NCI-H2171 (cell line): ENCODE results near the gene OR2A42.
"Not testable (repeated sequence)": the region's sequence is repeated elsewhere in the genome, so short reads cannot be mapped to it uniquely, and the experiment has no call there.

Experiments used
- DNase-seq: peaks from one replicate; lab custom pipeline; 2025; lab: John Stamatoyannopoulos, UW

OR2A42 gene

GRCh38 chr7:144220531-144220930, 18.9 kb downstream of the OR2A42 start:
- not testable (repeated sequence) for DNase-seq

GRCh38 chr7:144219149-144219548, 20.3 kb downstream of the OR2A42 start:
- not testable (repeated sequence) for DNase-seq

- not testable (repeated sequence) for DNase-seq
These were observed 20.8 kb downstream of the OR2A42 start for GRCh38 chr7:144218581-144218980.

- DNase-seq = not testable (repeated sequence)
These were observed 22.2 kb downstream of the OR2A42 start for GRCh38 chr7:144217200-144217599.

GRCh38 chr7:144205306-144205705, 34.1 kb downstream of the OR2A42 start:
- not testable (repeated sequence) for DNase-seq

GRCh38 chr7:144203086-144203485, 36.3 kb downstream of the OR2A42 start:
- not testable (repeated sequence) for DNase-seq

GRCh38 chr7:144201978-144202377, 37.4 kb downstream of the OR2A42 start:
- not testable (repeated sequence) for DNase-seq

- not testable (repeated sequence) for DNase-seq
These were observed 40.5 kb downstream of the OR2A42 start for GRCh38 chr7:144198934-144199333.

- DNase-seq = not testable (repeated sequence)
These were observed 44.1 kb downstream of the OR2A42 start, which contains the start of gene ARHGEF35 for GRCh38 chr7:144195212-144195872. Gene ARHGEF35 (minus strand): TSS chr7:144195833. CDS start chr7:144188383, 7,450 bp downstream.

- DNase-seq = not testable (repeated sequence)
These were observed 45.0 kb downstream of the OR2A42 start for GRCh38 chr7:144194453-144194852.

- not testable (repeated sequence) for DNase-seq
These were observed 45.6 kb downstream of the OR2A42 start for GRCh38 chr7:144193782-144194181.

- not testable (repeated sequence) for DNase-seq
These were observed 50.7 kb downstream of the OR2A42 start for GRCh38 chr7:144188578-144189171.

- DNase-seq = not testable (repeated sequence)
These were observed 51.6 kb downstream of the OR2A42 start for GRCh38 chr7:144187848-144188247.

GRCh38 chr7:144183166-144183565, 56.2 kb downstream of the OR2A42 start, which contains the start of gene CTAGE4:
Gene CTAGE4 (plus strand): TSS chr7:144183466. CDS start chr7:144183504, 38 bp downstream.
- not testable (repeated sequence) for DNase-seq

- DNase-seq = not testable (repeated sequence)
These were observed 60.3 kb downstream of the OR2A42 start for GRCh38 chr7:144179165-144179479.

- not testable (repeated sequence) for DNase-seq
These were observed 60.8 kb downstream of the OR2A42 start for GRCh38 chr7:144178380-144179164.
